Loucy (cell line): ENCODE results near the gene STYXL2.

ENCODE experiments used
- CTCF ChIP-seq: fragments of 200-600 bp; sonication (generic); conservative IDR thresholded peaks from 2 replicates; pipeline ENCODE4 v1.5.1; 2014; ENCODE audit warnings: mild to moderate bottlenecking, antibody characterized with exemption, low read length
- EZH2phosphoT487 ChIP-seq: fragments of 200-600 bp; IDR thresholded peaks from 2 replicates; pipeline ENCODE4 v1.6.1; 2018; ENCODE audit warnings: antibody characterized with exemption, mild to moderate bottlenecking, moderate library complexity, borderline replicate concordance

GRCh38 chr1:167092653-167093052, 1.2 kb upstream of the STYXL2 start:
- TF ChIP-seq CTCF (no peak), EZH2phosphoT487 (no peak)
